Bronchial smooth muscle cell (primary cell): ENCODE measurements around the gene SLITRK4. TPM values are rescaled to one million over a fixed set of nuclear protein-coding genes. Genes with fewer than 3 reads are reported as not detected.

ENCODE experiments used
- total RNA-seq: library from RNA; depleted of rRNA; stranded (reverse); fragments of >200 nt; gene quantifications from 2 replicates; pipeline ENCODE4 v1.2.1, GENCODE V29; 2014

Gene SLITRK4
- under 0.01 TPM in 1 of 2 replicates, not detected in the other for total RNA-seq

DNA sequence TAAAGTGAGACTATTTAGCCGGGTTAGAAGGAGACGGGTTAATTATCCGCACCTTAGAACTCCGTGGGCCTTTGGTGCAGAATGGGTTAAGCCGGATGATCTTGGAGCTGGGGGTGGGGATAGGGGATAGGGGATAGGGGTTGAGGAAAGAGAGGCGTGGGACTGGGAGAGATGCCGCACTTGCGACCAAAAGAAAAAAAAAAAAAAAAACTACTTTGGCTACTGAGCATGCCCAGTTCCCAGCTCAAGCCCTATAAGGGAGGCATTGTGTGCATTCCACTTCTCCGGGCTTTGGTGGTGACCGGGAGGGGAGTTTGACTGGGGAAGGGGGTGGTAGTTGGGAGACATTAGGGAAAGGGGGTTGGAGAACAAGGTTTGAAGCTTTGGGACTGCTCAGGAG, at the start of gene SLITRK4:
TSS of gene SLITRK4 (minus strand) at position 187 of the 400 bp plus-strand sequence. CDS start 4,993 bp downstream, outside the sequence.

Other genes with a start within 250 kb of the SLITRK4 start
- gene SPANXN3, start 118.6 kb downstream of the SLITRK4 start, total RNA-seq = not detected in 2 replicates
- gene SPANXN2, start 84.7 kb upstream of the SLITRK4 start, total RNA-seq = not detected in 2 replicates
- gene UBE2NL, start 248.0 kb upstream of the SLITRK4 start, total RNA-seq = not detected in 2 replicates